Measurements from ENCODE around the gene ZNF280D. TPM values are rescaled to one million over a fixed set of nuclear protein-coding genes. Genes with fewer than 3 reads are reported as not detected.

The ZNF280D gene
- polyA plus RNA-seq, 2 of the 4 experiments (the other 2 are of a cell fraction), result 13.4 to 21.8 TPM

- 69% methylated on average over 8 of the region's 8 CpGs for WGBS (ENCODE audit: missing lambda C conversion rate)
- no peak for TF ChIP-seq RCOR1 (IDR thresholded peaks at IDR 0.05; ENCODE audit: low read depth, low read length)
- peak; percentile 74 for TF ChIP-seq MAFK (IDR thresholded peaks at IDR 0.05; ENCODE audit: partially characterized antibody)
- ATAC-seq, result no peak
- peaks cover 23% of the 10 kb centered on the region for H3K4me1 ChIP-seq
- no peak for FAIRE-seq
- H3K9me3 ChIP-seq, result peaks cover 9% of the 10 kb centered on the region; the same call in 1 of the 3 replicates
- CTCF ChIA-PET, result no interaction called here
- no peak for DNase-seq (ENCODE audit: low read depth in 1 of 2, low spot score in 1 of 2)
- peak overlapping the region; percentile 89 for H3K4me2 ChIP-seq
- peak overlapping the region; percentile 93 to 98; a peak in 3 of 6 replicates for H3K27ac ChIP-seq
- peak overlapping the region; percentile 55 for H3K4me3 ChIP-seq
- POLR2A ChIA-PET, result no interaction called here
Observed at GRCh38 chr15:56731548-56731947, 1.8 kb downstream of the ZNF280D start.

- CTCF ChIA-PET, result interaction anchor here (0.8 kb wide), 1 partner anchor 22 kb away, joined by 5 read pairs; no protein-coding TSS in a partner anchor
- TF ChIP-seq HDAC2 (IDR thresholded peaks at IDR 0.05) (no peak), PBX3 (IDR thresholded peaks at IDR 0.05) (no peak), EHF (CRISPR knock-in tag; IDR thresholded peaks at IDR 0.05) (no peak), KDM1A (IDR thresholded peaks at IDR 0.05; ENCODE audit: low read depth) (no peak), GATA3 (IDR thresholded peaks at IDR 0.05; ENCODE audit: borderline replicate concordance) (no peak), ZSCAN20 (CRISPR knock-in tag; IDR thresholded peaks at IDR 0.05) (no peak), POLR2AphosphoS2 (conservative IDR thresholded peaks at IDR 0.05; ENCODE audit: low read length) (no peak), SREBF2 (IDR thresholded peaks at IDR 0.05) (no peak), CHD4 (IDR thresholded peaks at IDR 0.05; ENCODE audit: borderline replicate concordance) (no peak), MAZ (IDR thresholded peaks at IDR 0.05; ENCODE audit: borderline replicate concordance, low read depth, low read length) (no peak), ESRRA (IDR thresholded peaks at IDR 0.05; ENCODE audit: borderline replicate concordance, low read length) (no peak), CEBPB (IDR thresholded peaks at IDR 0.05) (no peak), HEYL (CRISPR knock-in tag; IDR thresholded peaks at IDR 0.05) (no peak), RCOR1 (IDR thresholded peaks at IDR 0.05; ENCODE audit: low read depth, low read length) (no peak), ZC3H11A (IDR thresholded peaks at IDR 0.05) (no peak), EHMT2 (IDR thresholded peaks at IDR 0.05; ENCODE audit: low read depth) (no peak), CTCF (IDR thresholded peaks at IDR 0.05) (no peak), NR3C1 (IDR thresholded peaks at IDR 0.05) (no peak), JUN (IDR thresholded peaks at IDR 0.05) (no peak)
Observed at GRCh38 chr15:56729561-56729960, 3.7 kb downstream of the ZNF280D start.

GRCh38 chr15:56725386-56725785 is 7.9 kb downstream of the ZNF280D start:
- CTCF ChIA-PET, result no interaction called here
- Histone ChIP-seq H3K4me2 (no peak overlapping the region), H3K27ac (no peak overlapping the region), H3K4me1 (peaks cover 2% of the 10 kb centered on the region; the same call in 1 of the 3 replicates), H3K9me3 (no peaks in the 10 kb centered on the region), H3K4me3 (no peak overlapping the region)
- TF ChIP-seq PHF8 (IDR thresholded peaks at IDR 0.05; ENCODE audit: borderline replicate concordance, low read depth) (no peak), E2F6 (IDR thresholded peaks at IDR 0.05; ENCODE audit: borderline replicate concordance, low read depth) (no peak), HEYL (CRISPR knock-in tag; IDR thresholded peaks at IDR 0.05) (no peak), TFCP2L1 (CRISPR knock-in tag; IDR thresholded peaks at IDR 0.05) (no peak), ZFP36 (IDR thresholded peaks at IDR 0.05; ENCODE audit: borderline replicate concordance, partially characterized antibody) (no peak), HOXA7 (CRISPR knock-in tag; IDR thresholded peaks at IDR 0.05) (no peak), ZSCAN20 (CRISPR knock-in tag; IDR thresholded peaks at IDR 0.05) (no peak), ZC3H11A (IDR thresholded peaks at IDR 0.05) (no peak), HMGXB4 (CRISPR knock-in tag; IDR thresholded peaks at IDR 0.05; ENCODE audit: borderline replicate concordance) (no peak), HOXB13 (CRISPR knock-in tag; IDR thresholded peaks at IDR 0.05; ENCODE audit: low read depth) (no peak), ZNF302 (CRISPR knock-in tag; IDR thresholded peaks at IDR 0.05) (no peak), BCL3 (IDR thresholded peaks at IDR 0.05) (no peak)
- no peak for ATAC-seq
- FAIRE-seq, result peak; percentile 78
- DNase-seq (ENCODE audit: low read depth in 1 of 2, low spot score in 1 of 2), result no peak
- WGBS (ENCODE audit: missing lambda C conversion rate), result 89% methylated on average over 1 of the region's 1 CpG
- POLR2A ChIA-PET, result no interaction called here

More at GRCh38 chr15:56729561-56729960, 3.7 kb downstream of the ZNF280D start:
- DNase-seq (ENCODE audit: low read depth in 1 of 2, low spot score in 1 of 2), result no peak
- WGBS (ENCODE audit: missing lambda C conversion rate), result 92% methylated on average over 2 of the region's 2 CpGs
- Histone ChIP-seq H3K27ac (no peak overlapping the region), H3K4me3 (no peak overlapping the region), H3K4me2 (no peak overlapping the region), H3K4me1 (peaks cover 23% of the 10 kb centered on the region), H3K9me3 (peaks cover 7% of the 10 kb centered on the region; the same call in 1 of the 3 replicates)
- ATAC-seq, result no peak
- POLR2A ChIA-PET, result no interaction called here
- no peak for FAIRE-seq
